AML-193 (cell line): ENCODE results near the gene OTUB1.

Experiments
- DNase-seq, 2 experiments: peaks; one replicate each; lab custom pipeline; 2025; lab: John Stamatoyannopoulos, UW

OTUB1 gene

GRCh38 chr11:64025205-64025604, 39.0 kb downstream of the OTUB1 start:
- no peak for DNase-seq

DNA sequence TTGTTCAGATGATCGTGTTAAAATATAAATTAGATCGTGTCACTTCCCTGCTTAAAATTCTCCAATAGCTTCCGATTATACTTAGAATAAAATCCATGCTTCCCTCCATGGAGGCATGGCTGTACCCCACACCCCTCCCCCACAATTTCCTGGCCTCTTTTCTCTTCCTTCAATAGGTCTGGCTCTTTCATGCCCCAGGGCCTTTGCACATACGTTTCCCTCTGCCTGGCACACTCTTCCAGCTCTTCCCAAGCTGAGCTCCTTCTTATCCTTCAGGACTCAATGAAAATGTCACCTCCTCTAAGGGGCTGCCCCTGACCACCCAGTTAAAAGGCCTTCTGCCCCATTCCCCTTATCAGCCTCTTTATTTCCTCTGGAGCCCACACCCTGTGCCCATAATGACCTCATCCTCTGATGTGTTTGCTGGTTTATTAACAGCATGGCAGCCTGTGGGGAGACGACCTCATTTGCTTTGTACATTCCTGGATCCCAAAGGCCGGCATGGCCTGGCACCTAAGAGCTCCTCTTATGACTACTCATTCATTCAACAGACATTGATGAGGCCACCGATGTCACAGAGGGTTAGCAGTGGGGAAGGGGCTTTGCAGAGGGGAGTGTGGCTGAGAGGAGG, 40.5 kb downstream of the OTUB1 start:
- DNase-seq = no peak

GRCh38 chr11:64027651-64028397, 41.6 kb downstream of the OTUB1 start:
- DNase-seq = no peak

DNA sequence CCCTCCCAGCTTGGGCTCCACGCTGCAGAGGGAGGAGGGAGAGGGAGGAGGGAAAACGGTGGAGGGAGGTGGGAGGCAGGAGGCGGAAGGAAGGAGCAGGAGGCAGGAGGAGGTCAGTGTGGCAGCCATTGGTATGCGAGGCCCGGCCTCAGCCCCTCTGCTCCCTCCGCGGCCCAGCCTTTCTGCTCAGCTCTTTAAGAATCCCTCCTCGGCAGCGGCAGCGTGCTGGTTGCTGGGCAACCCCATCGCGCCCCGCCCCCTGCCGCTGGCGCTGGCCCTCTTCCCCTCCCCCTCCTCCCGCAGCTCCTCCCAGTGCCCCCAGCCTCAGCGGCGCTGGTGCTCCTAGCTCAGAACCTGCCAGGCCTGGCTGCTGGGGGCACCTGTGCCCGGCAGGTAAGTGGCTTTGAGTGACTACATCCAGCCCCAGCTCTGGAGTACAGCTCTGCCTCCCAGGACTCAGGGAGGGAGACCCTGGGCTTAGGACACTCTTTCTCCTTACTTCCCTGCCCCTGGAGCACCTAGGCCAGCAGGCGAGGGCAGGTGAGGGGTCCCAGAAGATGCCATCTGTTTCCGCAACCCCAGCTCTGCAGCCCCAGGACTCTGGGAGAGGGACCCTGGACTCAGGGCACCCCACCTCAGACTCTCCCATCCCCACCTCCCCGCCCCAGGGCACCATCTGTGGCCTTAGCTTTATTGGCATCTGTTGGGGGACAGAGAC, 42.3 kb downstream of the OTUB1 start:
- no peak for DNase-seq

DNA sequence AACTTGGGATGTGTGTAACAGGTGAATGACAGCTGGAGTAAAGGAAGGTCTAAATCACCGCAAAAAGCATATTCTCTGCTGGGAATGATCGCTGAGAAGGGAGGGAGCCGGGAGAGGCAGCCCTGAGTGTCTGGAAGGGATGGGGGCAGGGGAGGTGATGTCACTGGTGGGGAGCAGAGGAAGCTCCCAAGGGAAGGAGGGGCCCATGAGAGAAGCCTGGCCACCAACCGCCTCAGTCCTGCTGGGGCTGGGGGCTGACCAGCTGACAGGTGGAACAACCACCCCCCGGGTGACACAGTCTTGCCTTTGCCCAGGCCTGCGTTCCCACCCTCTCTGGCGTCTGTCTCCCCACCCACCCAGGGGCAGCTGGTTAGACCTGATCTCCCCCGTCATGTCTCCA, 43.5 kb downstream of the OTUB1 start:
- DNase-seq = no peak

- no peak for DNase-seq
These were observed 44.8 kb downstream of the OTUB1 start for GRCh38 chr11:64031001-64031400.

DNA sequence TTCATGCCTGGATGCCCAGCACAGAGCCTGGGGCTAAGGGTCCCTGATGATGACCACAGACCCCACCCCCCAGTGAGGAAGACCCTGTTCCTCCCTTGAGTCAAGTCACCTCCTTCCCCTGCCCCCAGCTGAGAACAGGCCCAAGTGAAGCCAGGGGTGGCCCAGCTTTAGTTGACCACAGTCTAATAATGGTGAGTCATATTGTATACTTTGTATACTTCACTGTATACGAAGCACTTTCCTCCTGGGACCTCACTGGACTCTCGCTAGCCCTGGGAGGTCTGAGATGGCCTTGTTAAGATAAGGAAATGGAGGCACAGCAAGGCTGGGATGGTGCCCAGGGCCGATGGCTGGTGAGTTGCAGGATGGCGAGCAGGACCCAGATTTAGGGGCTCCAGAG, 45.8 kb downstream of the OTUB1 start:
- no peak for DNase-seq

DNA sequence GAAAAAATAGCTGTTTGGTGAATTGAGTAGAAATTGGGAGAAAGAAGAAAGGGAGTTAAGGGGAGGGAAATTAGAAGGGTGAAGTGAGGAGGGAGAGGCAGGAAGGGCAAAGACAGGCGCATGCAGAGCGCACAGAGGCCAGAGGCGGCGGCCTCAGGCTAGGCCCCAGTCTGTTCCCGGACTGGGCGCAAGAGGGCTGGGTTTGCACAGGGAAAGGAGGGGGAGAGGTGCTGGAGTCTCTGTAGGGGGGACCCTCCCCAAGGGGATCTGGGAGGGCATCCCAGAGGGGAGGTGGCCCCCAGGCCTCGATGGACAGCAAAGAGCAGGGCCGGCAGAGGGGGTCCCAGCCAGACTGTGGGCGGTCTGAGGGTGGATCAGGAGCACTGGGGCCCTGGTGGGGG, 48.2 kb downstream of the OTUB1 start:
- DNase-seq = no peak

GRCh38 chr11:64035081-64035524, 48.9 kb downstream of the OTUB1 start:
- DNase-seq = no peak

- no peak for DNase-seq
These were observed 49.3 kb downstream of the OTUB1 start, which contains the start of gene FLRT1 for GRCh38 chr11:64035576-64035975. Gene FLRT1, plus strand, starts transcription at chr11:64035931. Its CDS starts 80,337 bp downstream, at chr11:64116268.

GRCh38 chr11:64036087-64037026, 50.1 kb downstream of the OTUB1 start:
- no peak for DNase-seq

GRCh38 chr11:64037027-64037634, 50.9 kb downstream of the OTUB1 start:
- no peak for DNase-seq

- DNase-seq = no peak
These were observed 52.3 kb downstream of the OTUB1 start for GRCh38 chr11:64038500-64038899.

DNA sequence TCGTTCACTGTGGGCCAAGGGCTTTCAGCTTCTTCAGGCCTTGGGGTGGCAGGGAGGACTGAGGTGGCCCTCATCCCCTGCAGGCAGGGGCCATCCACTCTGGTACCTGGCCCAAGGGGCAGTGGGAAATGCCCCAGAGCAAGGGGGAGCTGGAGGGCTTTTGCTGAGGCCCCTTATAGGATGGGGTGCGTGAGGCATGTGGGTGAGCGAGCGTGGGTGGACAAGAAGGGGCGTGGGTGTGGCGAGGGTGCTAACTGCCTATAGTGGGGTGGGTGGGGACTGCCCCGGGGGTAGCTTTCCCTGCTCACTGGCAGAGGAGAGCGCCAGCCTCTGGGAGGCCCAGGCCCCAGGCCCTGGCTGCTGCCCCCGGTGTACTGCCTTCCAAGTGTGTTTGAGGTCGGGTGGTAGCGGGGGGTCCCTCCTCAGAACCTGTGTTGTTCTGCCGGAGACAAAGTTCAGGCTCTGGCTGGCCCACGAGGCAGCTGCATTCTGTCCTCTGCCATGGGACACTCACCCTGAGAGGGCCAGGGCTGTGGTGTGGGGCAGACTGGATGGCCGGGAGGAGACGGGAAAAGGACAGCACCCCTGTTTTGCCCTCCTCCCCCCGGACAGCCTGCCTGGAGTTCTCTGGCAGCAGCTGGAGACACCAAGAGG, 52.9 kb downstream of the OTUB1 start:
- DNase-seq = no peak

GRCh38 chr11:64040684-64041322, 54.6 kb downstream of the OTUB1 start:
- peak in 1 of 2 experiments; percentile 3 for DNase-seq

GRCh38 chr11:64041846-64042245, 55.6 kb downstream of the OTUB1 start:
- DNase-seq = no peak

DNA sequence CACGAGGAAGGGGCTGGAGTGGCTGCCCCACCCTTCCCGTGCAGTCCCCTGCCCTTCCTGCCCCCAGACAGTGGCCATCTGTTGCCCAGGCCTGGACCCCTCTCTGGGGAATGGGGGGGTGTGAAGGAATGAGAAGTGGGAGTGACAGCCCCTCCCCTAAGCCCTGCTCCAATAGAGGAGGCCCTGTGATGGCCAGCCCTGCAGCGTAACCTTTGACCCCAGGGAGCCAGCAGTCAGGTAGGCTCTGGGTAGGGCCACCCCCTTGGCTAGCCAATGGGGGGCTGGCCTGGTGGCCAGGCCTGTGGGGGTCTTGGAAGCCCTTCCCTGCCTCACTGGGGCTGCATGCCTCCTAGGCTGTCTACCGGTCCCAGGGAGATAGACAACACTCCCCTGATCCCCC, 56.1 kb downstream of the OTUB1 start:
- DNase-seq = no peak

DNA sequence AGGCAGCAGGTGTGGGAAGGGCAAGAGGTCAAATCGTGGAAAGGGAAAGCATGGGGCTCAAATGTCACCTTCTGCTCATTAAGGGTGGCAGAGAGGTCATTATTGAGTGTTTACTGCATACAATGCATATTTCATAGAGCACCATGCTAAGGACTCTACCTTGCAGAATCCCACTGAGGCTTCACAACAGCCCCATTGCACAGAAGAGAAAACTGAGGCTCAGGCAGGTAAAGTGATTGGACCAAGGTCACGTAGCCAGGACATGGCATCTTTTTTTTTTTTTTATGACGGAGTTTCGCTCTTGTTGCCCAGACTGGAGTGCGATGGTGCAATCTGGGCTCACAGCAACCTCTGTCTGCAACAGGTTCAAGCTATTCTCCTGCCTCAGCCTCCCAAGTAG, 57.3 kb downstream of the OTUB1 start:
- no peak for DNase-seq

- DNase-seq = no peak
These were observed 58.6 kb downstream of the OTUB1 start for GRCh38 chr11:64044730-64045393.

- no peak for DNase-seq
These were observed 59.5 kb downstream of the OTUB1 start for GRCh38 chr11:64045700-64046099.
